Measurements from ENCODE around the gene PTDSS2.

DNA sequence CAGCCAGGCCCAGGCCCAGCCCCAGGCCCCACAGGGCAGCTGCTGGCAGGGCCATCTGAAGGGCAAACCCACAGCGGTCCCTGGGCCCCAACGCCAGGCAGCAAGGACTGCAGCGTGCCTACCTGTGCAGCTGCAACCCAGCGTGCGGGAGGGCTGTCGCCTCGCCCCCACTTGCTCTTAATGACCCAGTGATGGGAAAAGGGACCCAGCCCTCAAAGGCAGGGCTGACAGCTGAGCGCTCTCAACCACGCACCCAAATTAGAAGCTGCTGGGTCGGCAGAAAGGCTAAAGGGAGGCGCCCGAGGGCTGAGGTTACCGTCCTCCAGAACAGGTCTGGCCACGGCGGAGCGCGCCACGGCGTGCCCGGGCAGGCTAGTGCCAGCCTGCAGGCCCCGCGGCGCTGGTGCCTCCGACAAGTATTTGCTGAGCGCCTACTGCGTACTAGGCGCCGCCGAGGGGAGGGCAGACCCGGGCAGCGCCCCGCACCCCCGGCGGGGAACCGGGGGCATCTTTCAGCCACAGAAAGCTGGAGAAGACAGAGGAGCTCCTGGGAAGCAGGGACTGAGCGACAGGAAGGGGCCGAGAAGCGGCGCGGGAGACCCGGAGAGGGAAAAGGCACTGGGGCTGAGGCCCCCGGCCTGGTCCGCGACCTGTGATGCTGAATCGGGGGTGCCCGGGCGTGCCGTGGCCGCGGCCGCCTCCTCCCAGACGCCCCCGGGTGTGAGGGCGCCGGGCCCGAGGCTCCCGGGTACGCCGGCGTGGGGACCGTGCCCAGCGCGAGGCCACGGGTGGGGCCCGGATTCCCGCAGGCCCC lies 84.5 kb downstream of the PTDSS2 start:
- TF ChIP-seq POLR2A (IDR thresholded peaks at IDR 0.05) (no peak), CTCF (IDR thresholded peaks at IDR 0.05) (peak in 1 of 6 experiments; percentile 23)

Measured in Peyer's patch (tissue), 4 donors.